OCI-LY7 (cell line): ENCODE data around the gene RBM20. TPM values are rescaled to one million over a fixed set of nuclear protein-coding genes. Genes with fewer than 3 reads are reported as not detected.

Experiments
- BruUV-seq: library from RNA; stranded (reverse); fragments of 400-500 nt; replicated peaks from 2 replicates; lab custom pipeline; 2021; lab: Mats Ljungman, UMichigan
- CTCF ChIA-PET: fragments of 300-600 bp; sonication (Branson Sonifier 250); formaldehyde crosslinking; loops from one replicate; lab custom pipeline; 2022; ENCODE audit warnings: antibody characterized with exemption; ENCODE audit not compliant: unreplicated experiment; lab: Charles Lee
- POLR2A ChIA-PET: fragments of 300-600 bp; sonication (Branson Sonifier 250); formaldehyde crosslinking; loops from one replicate; lab custom pipeline; 2022; ENCODE audit warnings: antibody characterized with exemption; lab: Charles Lee
- DNase-seq: peaks from one replicate; pipeline ENCODE4 v3.0.0-alpha.2; 2015; ENCODE audit warnings: low spot score
- H2AFZ ChIP-seq: fragments of 200-600 bp; sonication (generic), shearing (Covaris generic); 2 replicates; pipeline ENCODE4 v1.6.1; 2014; ENCODE audit warnings: mild to moderate bottlenecking, antibody characterized with exemption, low read length, moderate library complexity
- H3K27ac ChIP-seq: fragments of 200-600 bp; sonication (generic); 2 replicates; pipeline ENCODE4 v1.5.1; 2014; ENCODE audit warnings: mixed run types, low read depth, mild to moderate bottlenecking, moderate library complexity, low read length, inconsistent platforms; ENCODE audit not compliant: poor library complexity, severe bottlenecking
- H3K36me3 ChIP-seq: fragments of 200-600 bp; sonication (generic); 2 replicates; pipeline ENCODE4 v1.6.1; 2014; ENCODE audit warnings: mild to moderate bottlenecking, antibody characterized with exemption, low read length, moderate library complexity, mixed read lengths; ENCODE audit not compliant: insufficient read depth
- H3K4me1 ChIP-seq: fragments of 200-600 bp; sonication (generic); 2 replicates; pipeline ENCODE4 v1.5.1; 2014; ENCODE audit warnings: mild to moderate bottlenecking, low read length; ENCODE audit not compliant: insufficient read depth, poor library complexity, severe bottlenecking
- H3K4me2 ChIP-seq: fragments of 200-600 bp; sonication (generic); 2 replicates; pipeline ENCODE4 v1.6.1; 2014; ENCODE audit warnings: mild to moderate bottlenecking, low read length
- H3K4me3 ChIP-seq: fragments of 200-600 bp; sonication (generic); 2 replicates; pipeline ENCODE4 v1.5.1; 2014; ENCODE audit warnings: mild to moderate bottlenecking, low read depth, low read length; ENCODE audit not compliant: poor library complexity, severe bottlenecking
- H3K79me2 ChIP-seq: fragments of 200-600 bp; sonication (generic); 2 replicates; pipeline ENCODE4 v1.6.1; 2016; ENCODE audit warnings: low read depth, mild to moderate bottlenecking, low read length, moderate library complexity, mixed read lengths; ENCODE audit not compliant: insufficient read depth
- H3K9me2 ChIP-seq: fragments of 200-600 bp; sonication (generic); 2 replicates; pipeline ENCODE4 v1.6.1; 2016; ENCODE audit warnings: mild to moderate bottlenecking, low read length, mixed read lengths; ENCODE audit not compliant: insufficient read depth
- H3K9me3 ChIP-seq: fragments of 200-600 bp; sonication (generic); 2 replicates; pipeline ENCODE4 v1.6.1; 2014; ENCODE audit warnings: mild to moderate bottlenecking, mixed run types, low read length, mixed read lengths
- H4K20me1 ChIP-seq: fragments of 200-600 bp; sonication (generic); 2 replicates; pipeline ENCODE4 v1.6.1; 2014; ENCODE audit warnings: mild to moderate bottlenecking, antibody characterized with exemption, low read length, moderate library complexity, mixed read lengths; ENCODE audit not compliant: insufficient read depth
- CTCF ChIP-seq: fragments of 200-600 bp; sonication (generic); conservative IDR thresholded peaks from 2 replicates; pipeline ENCODE4 v1.5.1; 2014; ENCODE audit warnings: mild to moderate bottlenecking, antibody characterized with exemption, low read length, moderate library complexity, mixed read lengths
- EZH2phosphoT487 ChIP-seq: fragments of 200-600 bp; sonication (generic); IDR thresholded peaks from 2 replicates; pipeline ENCODE4 v1.6.1; 2018; ENCODE audit warnings: low read depth, borderline replicate concordance, mild to moderate bottlenecking, mixed run types, antibody characterized with exemption, low read length, moderate library complexity, mixed read lengths
- intact Hi-C: fragments of 100-400 bp; cut with micrococcal nuclease; formaldehyde crosslinking; loops from one replicate; pipeline ENCODE4 v1.10.0; 2022; ENCODE audit not compliant: unreplicated experiment
- total RNA-seq, 2 experiments: library from RNA; depleted of rRNA in 1 of 2; stranded (reverse); fragments of >200 nt in 1 of 2; shearing (Covaris generic) in 1 of 2; gene quantifications; 2 replicates each; pipeline ENCODE4 v1.2.3, GENCODE V29; 2014 to 2022

RBM20 gene
- total RNA-seq, 2 experiments from 2014 or later, result 0.35 to 1.0 TPM

GRCh38 chr10:110650265-110650668 lies 6.1 kb downstream of the RBM20 start:
- Histone ChIP-seq H3K9me3 (no peaks in the 10 kb centered on the region), H3K4me1 (peaks cover 79% of the 10 kb centered on the region), H3K9me2 (no peaks in the 10 kb centered on the region), H3K27ac (peak overlapping the region; percentile 85), H2AFZ (peak overlapping the region; percentile 80; the same call in 1 of the 2 replicates), H3K36me3 (no peaks in the 10 kb centered on the region), H3K79me2 (no peaks in the 10 kb centered on the region), H3K4me3 (peak overlapping the region; percentile 43), H4K20me1 (no peaks in the 10 kb centered on the region), H3K4me2 (peak overlapping the region; percentile 78)
- no TSS peak for BruUV-seq
- CTCF ChIA-PET, result interaction anchor here (0.5 to 1.1 kb wide), 3 partner anchors 10 to 153 kb away, joined by 3 read pairs; no protein-coding TSS in a partner anchor
- peak; percentile 69 for DNase-seq
- no peak for TF ChIP-seq EZH2phosphoT487
- no peak for TF ChIP-seq CTCF
- POLR2A ChIA-PET, result interaction anchor here (0.8 to 2.0 kb wide), 10 partner anchors 9 to 345 kb away, joined by 3 to 9 read pairs (median 4); no protein-coding TSS in a partner anchor
- intact Hi-C loops, result loop anchor here (1.0 to 5.0 kb wide), 3 partner anchors 22 to 222 kb away; partner anchors contain the start of gene PDCD4

- Histone ChIP-seq H2AFZ (peak overlapping the region; percentile 80; the same call in 1 of the 2 replicates), H3K4me2 (peak overlapping the region; percentile 78), H3K79me2 (no peaks in the 10 kb centered on the region), H3K9me3 (no peaks in the 10 kb centered on the region), H3K9me2 (no peaks in the 10 kb centered on the region), H4K20me1 (no peaks in the 10 kb centered on the region), H3K36me3 (no peaks in the 10 kb centered on the region), H3K27ac (peak overlapping the region; percentile 85), H3K4me3 (peak overlapping the region; percentile 43), H3K4me1 (peaks cover 80% of the 10 kb centered on the region)
- DNase-seq, result peak; percentile 71
- BruUV-seq, result no TSS peak
- ChIA-PET CTCF (no interaction called here), POLR2A (interaction anchor here (1.0 to 2.2 kb wide), 3 partner anchors 13 to 32 kb away, joined by 3 to 7 read pairs (median 4); no protein-coding TSS in a partner anchor)
- TF ChIP-seq EZH2phosphoT487, result no peak
- no peak; the same call in 1 of the 2 replicates for TF ChIP-seq CTCF
- intact Hi-C loops, result loop anchor here (1.0 to 5.0 kb wide), 3 partner anchors 41 to 221 kb away; partner anchors contain the start of gene PDCD4
Measured at GRCh38 chr10:110651044-110651958, 7.2 kb downstream of the RBM20 start.
